SIG-M5 treated with dmso at 0.1 percent for 504 hours (cell line): Measurements from ENCODE around the gene REM2.

ENCODE experiments used
- DNase-seq: peaks from one replicate; lab custom pipeline; 2025; ENCODE audit not compliant: unreplicated experiment; lab: John Stamatoyannopoulos, UW

REM2 gene

GRCh38 chr14:22925513-22925912 lies 42.5 kb downstream of the REM2 start:
- no peak for DNase-seq

- no peak for DNase-seq
Measured at GRCh38 chr14:22926316-22926715, 43.3 kb downstream of the REM2 start.

- DNase-seq: no peak
Measured at GRCh38 chr14:22928237-22929103, 45.4 kb downstream of the REM2 start.

GRCh38 chr14:22929104-22929960 lies 46.3 kb downstream of the REM2 start, which contains the start of gene PRMT5:
TSS of gene PRMT5 (minus strand) at chr14:22929376. CDS start at chr14:22929361, 15 bp downstream.
- peak; percentile 99 for DNase-seq

GRCh38 chr14:22929961-22930364 lies 46.9 kb downstream of the REM2 start:
- no peak for DNase-seq

GRCh38 chr14:22932146-22932545 lies 49.1 kb downstream of the REM2 start:
- DNase-seq: no peak

GRCh38 chr14:22935156-22935555 lies 52.1 kb downstream of the REM2 start:
- DNase-seq: no peak
